ENCODE data around the gene TIMMDC1.
"Not testable (repeated sequence)": the region's sequence is repeated elsewhere in the genome, so short reads cannot be mapped to it uniquely, and the experiment has no call there.

The TIMMDC1 gene

GRCh38 chr3:119557877-119558269, 59.5 kb downstream of the TIMMDC1 start:
- no peak for DNase-seq

- DNase-seq: no peak
Observed at GRCh38 chr3:119558626-119559317, 60.4 kb downstream of the TIMMDC1 start.

GRCh38 chr3:119559441-119559963, 61.2 kb downstream of the TIMMDC1 start, which contains the start of gene CD80:
Gene CD80 (minus strand): TSS chr3:119559614. CDS start chr3:119557728, 1,886 bp downstream.
- peak; percentile 57 for DNase-seq

- no peak for DNase-seq
Observed at GRCh38 chr3:119560160-119560559, 61.8 kb downstream of the TIMMDC1 start.

- no peak for DNase-seq
Observed at GRCh38 chr3:119562307-119562961, 64.1 kb downstream of the TIMMDC1 start.

- not testable (repeated sequence) for DNase-seq
Observed at GRCh38 chr3:119563334-119563733, 65.0 kb downstream of the TIMMDC1 start.

GRCh38 chr3:119569156-119569555, 70.8 kb downstream of the TIMMDC1 start:
- DNase-seq: no peak

- DNase-seq: no peak
Observed at GRCh38 chr3:119570229-119570628, 71.9 kb downstream of the TIMMDC1 start.

GRCh38 chr3:119571230-119571629, 72.9 kb downstream of the TIMMDC1 start:
- DNase-seq: no peak

GRCh38 chr3:119571688-119572087, 73.3 kb downstream of the TIMMDC1 start:
- DNase-seq: no peak
